CD4-positive, alpha-beta T cell (primary cell): ENCODE results near the gene CPZ. TPM values are rescaled to one million over a fixed set of nuclear protein-coding genes. Genes with fewer than 3 reads are reported as not detected.
"Not testable (repeated sequence)": the region's sequence is repeated elsewhere in the genome, so short reads cannot be mapped to it uniquely, and the experiment has no call there.

Source experiments
- ATAC-seq: fragments of 200-7000 bp; cut with Tn5 transposase; one replicate; pipeline ENCODE4 v1.10.0; 2022; ENCODE audit warnings: mild to moderate bottlenecking; ENCODE audit not compliant: poor library complexity
- CTCF ChIA-PET: fragments of 350-600 bp; sonication (Branson Sonifier 250); formaldehyde crosslinking; loops from one replicate; lab custom pipeline; 2021; ENCODE audit warnings: antibody characterized with exemption, inconsistent platforms; lab: Charles Lee
- POLR2A ChIA-PET: fragments of 350-600 bp; sonication (Branson Sonifier 250); formaldehyde crosslinking; loops from one replicate; lab custom pipeline; 2021; ENCODE audit warnings: antibody characterized with exemption, inconsistent platforms; lab: Charles Lee
- DNase-seq, 14 experiments: peaks; one replicate each; pipeline ENCODE4 v3.0.0-alpha.2; 2013 to 2020; ENCODE audit warnings: mixed read lengths in 2 of 14
- H3K27ac ChIP-seq, 2 donors: one replicate each; pipeline versions ENCODE4 v1.5.1 to v1.7.0; 2013; ENCODE audit warnings: low read length in 2 of 2, low read depth in 1 of 2, mild to moderate bottlenecking in 1 of 2
- H3K27me3 ChIP-seq, 2 experiments: 1 replicate in 1 of 2; 2 replicates in 1 of 2; pipeline versions ENCODE4 v1.6.1 to v1.7.0; 2013; ENCODE audit warnings: low read length in 2 of 2, control low read depth in 1 of 2, mild to moderate bottlenecking in 1 of 2, moderate library complexity in 1 of 2; ENCODE audit not compliant: insufficient read depth in 2 of 2, control insufficient read depth in 1 of 2
- H3K36me3 ChIP-seq: one replicate; pipeline ENCODE4 v1.6.1; 2013; ENCODE audit warnings: low read length, control low read depth; ENCODE audit not compliant: insufficient read depth
- H3K4me1 ChIP-seq: one replicate; pipeline ENCODE4 v1.6.1; 2013; ENCODE audit warnings: low read length, control low read depth; ENCODE audit not compliant: insufficient read depth
- H3K4me3 ChIP-seq: one replicate; pipeline ENCODE4 v1.5.1; 2013; ENCODE audit warnings: mild to moderate bottlenecking, low read length, moderate library complexity
- H3K9me3 ChIP-seq, 2 experiments: 1 replicate in 1 of 2; 2 replicates in 1 of 2; pipeline versions ENCODE4 v1.6.1 to v1.7.0; 2013; ENCODE audit warnings: low read length in 2 of 2, mild to moderate bottlenecking in 2 of 2, control low read depth in 1 of 2, moderate library complexity in 1 of 2; ENCODE audit not compliant: control insufficient read depth in 1 of 2, insufficient read depth in 1 of 2
- H3K27ac Mint-ChIP-seq: one replicate; pipeline ENCODE4 v1.8.0; 2020; ENCODE audit warnings: mixed read lengths
- H3K27me3 Mint-ChIP-seq: one replicate; pipeline ENCODE4 v1.8.0; 2021; ENCODE audit warnings: mixed read lengths
- H3K36me3 Mint-ChIP-seq: one replicate; pipeline ENCODE4 v1.8.0; 2021; ENCODE audit warnings: low read depth, mixed read lengths
- H3K4me1 Mint-ChIP-seq: one replicate; pipeline ENCODE4 v1.8.0; 2021; ENCODE audit warnings: low read depth, mixed read lengths
- H3K4me3 Mint-ChIP-seq: one replicate; pipeline ENCODE4 v1.8.0; 2020; ENCODE audit warnings: mild to moderate bottlenecking, mixed read lengths
- H3K9me3 Mint-ChIP-seq: one replicate; pipeline ENCODE4 v1.8.0; 2020; ENCODE audit warnings: mixed read lengths
- CTCF ChIP-seq: fragments of 200-600 bp; IDR thresholded peaks from one replicate; pipeline ENCODE4 v1.8.0; 2022; ENCODE audit warnings: antibody characterized with exemption, mild to moderate bottlenecking
- intact Hi-C, 2 experiments: fragments of 100-400 bp; cut with DNase I in 1 of 2; cut with micrococcal nuclease in 1 of 2; formaldehyde crosslinking; loops; one replicate each; pipeline versions ENCODE4 v1.15.1 to v1.9.0; 2023 to 2025; cut with DNase I, micrococcal nuclease
- total RNA-seq, 174 experiments: library from RNA in 2 of 174; stranded (reverse) in 2 of 174; gene quantifications; one replicate each; pipeline ENCODE4 v1.2.3 and lab custom pipeline; 2021 to 2026

The CPZ gene
- total RNA-seq, 2 experiments from 2014 or later: not detected

GRCh38 chr4:8630240-8630905, 37.8 kb downstream of the CPZ start:
- H3K27ac Mint-ChIP-seq, intact Hi-C loops, H3K9me3 ChIP-seq, CTCF ChIA-PET, H3K4me3 Mint-ChIP-seq, H3K4me1 ChIP-seq, H3K27me3 Mint-ChIP-seq, H3K27ac ChIP-seq, H3K36me3 Mint-ChIP-seq, H3K4me3 ChIP-seq, DNase-seq, H3K27me3 ChIP-seq, POLR2A ChIA-PET, ATAC-seq, H3K9me3 Mint-ChIP-seq, H3K36me3 ChIP-seq, H3K4me1 Mint-ChIP-seq: not testable (repeated sequence)

- intact Hi-C loops, H3K4me3 Mint-ChIP-seq, H3K36me3 Mint-ChIP-seq, H3K4me1 Mint-ChIP-seq, DNase-seq, H3K27ac ChIP-seq, H3K9me3 Mint-ChIP-seq, H3K4me3 ChIP-seq, ATAC-seq, H3K27me3 Mint-ChIP-seq, H3K36me3 ChIP-seq, H3K9me3 ChIP-seq, CTCF ChIA-PET, POLR2A ChIA-PET, H3K27me3 ChIP-seq, H3K4me1 ChIP-seq, H3K27ac Mint-ChIP-seq: not testable (repeated sequence)
These were observed 39.3 kb downstream of the CPZ start for GRCh38 chr4:8631896-8632295.

- CTCF ChIA-PET, H3K4me3 Mint-ChIP-seq: not testable (repeated sequence)
These were observed 42.2 kb downstream of the CPZ start for GRCh38 chr4:8634773-8635172.

GRCh38 chr4:8635897-8636554, 43.5 kb downstream of the CPZ start:
- H3K27ac ChIP-seq, H3K9me3 ChIP-seq, ATAC-seq, H3K9me3 Mint-ChIP-seq, H3K4me1 ChIP-seq, intact Hi-C loops, CTCF ChIA-PET, H3K36me3 ChIP-seq, H3K27ac Mint-ChIP-seq, H3K4me1 Mint-ChIP-seq, H3K36me3 Mint-ChIP-seq, H3K27me3 ChIP-seq, H3K27me3 Mint-ChIP-seq, H3K4me3 ChIP-seq, H3K4me3 Mint-ChIP-seq, POLR2A ChIA-PET, DNase-seq: not testable (repeated sequence)

More at GRCh38 chr4:8634773-8635172, 42.2 kb downstream of the CPZ start:
- H3K36me3 ChIP-seq, H3K9me3 Mint-ChIP-seq, H3K27me3 Mint-ChIP-seq, H3K36me3 Mint-ChIP-seq, ATAC-seq, H3K27ac Mint-ChIP-seq, H3K4me3 ChIP-seq, H3K4me1 ChIP-seq, POLR2A ChIA-PET, DNase-seq, H3K27me3 ChIP-seq, H3K27ac ChIP-seq, intact Hi-C loops, H3K4me1 Mint-ChIP-seq, H3K9me3 ChIP-seq: not testable (repeated sequence)

- no peak overlapping the region for H3K27ac Mint-ChIP-seq
These were observed 45.0 kb downstream of the CPZ start for GRCh38 chr4:8637456-8637984.

More at GRCh38 chr4:8637456-8637984, 45.0 kb downstream of the CPZ start:
- no peaks in the 10 kb centered on the region for H3K27me3 Mint-ChIP-seq
- Histone ChIP-seq H3K27ac (no peak overlapping the region), H3K27me3 (no peaks in the 10 kb centered on the region), H3K9me3 (no peaks in the 10 kb centered on the region), H3K36me3 (no peaks in the 10 kb centered on the region), H3K4me3 (no peak overlapping the region), H3K4me1 (no peaks in the 10 kb centered on the region)
- no peaks in the 10 kb centered on the region for H3K4me1 Mint-ChIP-seq
- no peaks in the 10 kb centered on the region for H3K36me3 Mint-ChIP-seq
- ATAC-seq: no peak
- DNase-seq: no peak
- H3K9me3 Mint-ChIP-seq: no peaks in the 10 kb centered on the region
- ChIA-PET CTCF (no interaction called here), POLR2A (no interaction called here)
- H3K4me3 Mint-ChIP-seq: no peak overlapping the region
- intact Hi-C loops: no loop called here
- TF ChIP-seq CTCF: no peak
